Epidermal melanocyte (primary cell): ENCODE results near the gene LAMA3.

Experiments used
- DNase-seq: peaks from one replicate; pipeline ENCODE4 v3.0.0; 2011; ENCODE audit warnings: low spot score; ENCODE audit not compliant: insufficient read length

LAMA3 gene

GRCh38 chr18:23761941-23762340 is 72.7 kb downstream of the LAMA3 start:
- no peak for DNase-seq

- no peak for DNase-seq
Observed at GRCh38 chr18:23763343-23763742, 74.1 kb downstream of the LAMA3 start.

GRCh38 chr18:23765931-23766330 is 76.7 kb downstream of the LAMA3 start:
- no peak for DNase-seq

GRCh38 chr18:23772327-23773024 is 83.2 kb downstream of the LAMA3 start:
- DNase-seq: no peak

- DNase-seq: no peak
Observed at GRCh38 chr18:23776306-23776705, 87.1 kb downstream of the LAMA3 start.

GRCh38 chr18:23778828-23779227 is 89.6 kb downstream of the LAMA3 start:
- no peak for DNase-seq

- DNase-seq: no peak
Observed at GRCh38 chr18:23779696-23780303, 90.5 kb downstream of the LAMA3 start.

GRCh38 chr18:23784832-23785245 is 95.6 kb downstream of the LAMA3 start:
- no peak for DNase-seq

- DNase-seq: no peak
Observed at GRCh38 chr18:23793051-23793450, 103.8 kb downstream of the LAMA3 start.

GRCh38 chr18:23793985-23794867 is 105.0 kb downstream of the LAMA3 start:
- DNase-seq: no peak

- no peak for DNase-seq
Observed at GRCh38 chr18:23798249-23798648, 109.0 kb downstream of the LAMA3 start.

- DNase-seq: no peak
Observed at GRCh38 chr18:23798824-23799223, 109.6 kb downstream of the LAMA3 start.

GRCh38 chr18:23799540-23799939 is 110.3 kb downstream of the LAMA3 start:
- DNase-seq: no peak

- no peak for DNase-seq
Observed at GRCh38 chr18:23800902-23801301, 111.6 kb downstream of the LAMA3 start.

GRCh38 chr18:23802817-23803216 is 113.6 kb downstream of the LAMA3 start:
- DNase-seq: no peak

- no peak for DNase-seq
Observed at GRCh38 chr18:23803755-23804154, 114.5 kb downstream of the LAMA3 start.

- no peak for DNase-seq
Observed at GRCh38 chr18:23805898-23806297, 116.6 kb downstream of the LAMA3 start.

GRCh38 chr18:23809415-23809814 is 120.2 kb downstream of the LAMA3 start:
- no peak for DNase-seq

GRCh38 chr18:23810396-23810795 is 121.1 kb downstream of the LAMA3 start:
- no peak for DNase-seq

- no peak for DNase-seq
Observed at GRCh38 chr18:23811176-23811575, 121.9 kb downstream of the LAMA3 start.

GRCh38 chr18:23812546-23813440 is 123.5 kb downstream of the LAMA3 start:
- DNase-seq: no peak
